ENCODE results near the gene ZRANB3. TPM values are rescaled to one million over a fixed set of nuclear protein-coding genes. Genes with fewer than 3 reads are reported as not detected.

Gene ZRANB3
- total and polyA plus RNA-seq, 2 experiments from 2014 or later = 10.5 to 16.8 TPM

GRCh38 chr2:135258193-135258592 is 272.8 kb downstream of the ZRANB3 start:
- DNase-seq (ENCODE audit: low spot score) = peak; percentile 28

GRCh38 chr2:135257383-135258090 is 273.5 kb downstream of the ZRANB3 start:
- Histone ChIP-seq H3K4me1 (ENCODE audit: insufficient read depth) (peaks cover 6% of the 10 kb centered on the region; the same call in 1 of the 2 replicates), H2AFZ (no peak overlapping the region), H3K4me3 (no peak overlapping the region), H3K79me2 (replicated peaks; ENCODE audit: insufficient read depth) (no peaks in the 10 kb centered on the region), H4K20me1 (replicated peaks; ENCODE audit: insufficient read depth) (no peaks in the 10 kb centered on the region), H3K4me2 (no peak overlapping the region), H3K27ac (ENCODE audit: low read depth) (no peak overlapping the region), H3F3A (replicated peaks; ENCODE audit: low read depth) (no peaks in the 10 kb centered on the region), H3K27me3 (ENCODE audit: insufficient read depth) (no peaks in the 10 kb centered on the region), H3K36me3 (ENCODE audit: insufficient read depth) (no peaks in the 10 kb centered on the region), H3K9me2 (ENCODE audit: insufficient read depth) (no peaks in the 10 kb centered on the region)
- Mint-ChIP-seq H3K27ac (no peak overlapping the region), H3K9me3 (peaks cover 3% of the 10 kb centered on the region; the same call in 1 of the 3 replicates), H3K36me3 (ENCODE audit: low read depth) (peaks cover 11% of the 10 kb centered on the region; the same call in 2 of the 3 replicates), H3K4me3 (no peak overlapping the region), H3K4me1 (peaks cover 7% of the 10 kb centered on the region), H3K27me3 (ENCODE audit: insufficient read depth, low read depth, poor library complexity) (no peaks in the 10 kb centered on the region)
- ATAC-seq (no peak), DNase-seq (ENCODE audit: low spot score) (no peak)
- no peak for TF ChIP-seq ZNF462 (CRISPR knock-in tag; IDR thresholded peaks at IDR 0.05)
- no peak for TF ChIP-seq CTCF (conservative IDR thresholded peaks at IDR 0.05; ENCODE audit: low read depth in 2 of 2)
- TF ChIP-seq ZNF331 (CRISPR knock-in tag; IDR thresholded peaks at IDR 0.05; ENCODE audit: low read depth) = no peak
- TF ChIP-seq EZH2phosphoT487 (IDR thresholded peaks at IDR 0.05; ENCODE audit: unreplicated experiment) = no peak
- no peak for TF ChIP-seq ETS1 (IDR thresholded peaks at IDR 0.05)

More at GRCh38 chr2:135258193-135258592, 272.8 kb downstream of the ZRANB3 start:
- Mint-ChIP-seq H3K36me3 (ENCODE audit: low read depth) (peaks cover 8% of the 10 kb centered on the region; the same call in 1 of the 3 replicates), H3K27ac (no peak overlapping the region), H3K27me3 (ENCODE audit: insufficient read depth, low read depth, poor library complexity) (no peaks in the 10 kb centered on the region), H3K4me3 (no peak overlapping the region), H3K4me1 (no peaks in the 10 kb centered on the region; the same call in 2 of the 3 replicates), H3K9me3 (peaks cover 3% of the 10 kb centered on the region; the same call in 1 of the 3 replicates)
- Histone ChIP-seq H2AFZ (no peak overlapping the region), H3K4me3 (no peak overlapping the region), H3K4me1 (ENCODE audit: insufficient read depth) (no peaks in the 10 kb centered on the region), H3K27me3 (ENCODE audit: insufficient read depth) (no peaks in the 10 kb centered on the region), H4K20me1 (replicated peaks; ENCODE audit: insufficient read depth) (no peaks in the 10 kb centered on the region), H3K27ac (ENCODE audit: low read depth) (no peak overlapping the region), H3K36me3 (ENCODE audit: insufficient read depth) (no peaks in the 10 kb centered on the region), H3F3A (replicated peaks; ENCODE audit: low read depth) (no peaks in the 10 kb centered on the region), H3K9me2 (ENCODE audit: insufficient read depth) (no peaks in the 10 kb centered on the region), H3K4me2 (no peak overlapping the region), H3K79me2 (replicated peaks; ENCODE audit: insufficient read depth) (no peaks in the 10 kb centered on the region)
- TF ChIP-seq EZH2phosphoT487 (IDR thresholded peaks at IDR 0.05; ENCODE audit: unreplicated experiment) (no peak), CTCF (conservative IDR thresholded peaks at IDR 0.05; ENCODE audit: low read depth in 2 of 2) (peak; percentile 31 to 72)
- ATAC-seq = peak; percentile 82

Measured in GM23338 (cell line).